SK-N-SH (cell line): ENCODE data around the gene SLC6A9. TPM values are rescaled to one million over a fixed set of nuclear protein-coding genes. Genes with fewer than 3 reads are reported as not detected.

Experiments used
- CTCF ChIA-PET: fragments of 300-600, 350-600 bp; formaldehyde crosslinking; extraction: SDS; loops from one replicate; lab custom pipeline; 2021; lab: Yijun Ruan, JAX
- POLR2A ChIA-PET: fragments of 350-600 bp; sonication (Branson Sonifier 250); formaldehyde crosslinking; extraction: SDS; loops from one replicate; lab custom pipeline; 2020; ENCODE audit warnings: antibody characterized with exemption, inconsistent platforms; lab: Yijun Ruan, JAX
- DNase-seq: peaks from one replicate; pipeline ENCODE4 v3.0.0; 2012
- H2AFZ ChIP-seq: fragments of 200-600 bp; sonication (generic); 2 replicates; pipeline ENCODE4 v1.8.1; 2016; ENCODE audit warnings: antibody characterized with exemption, mild to moderate bottlenecking, low read depth
- H3F3A ChIP-seq: fragments of 200-600 bp; sonication (generic); replicated peaks from 2 replicates; pipeline ENCODE3; 2016; ENCODE audit warnings: antibody characterized with exemption, mild to moderate bottlenecking; ENCODE audit not compliant: insufficient read depth
- H3K27ac ChIP-seq, 2 experiments: fragments of 200-500 bp in 1 of 2; fragments of 200-600 bp in 1 of 2; sonication (Bioruptor generic) in 1 of 2; sonication (generic), shearing (Covaris generic) in 1 of 2; 2 replicates each; pipeline versions ENCODE4 v1.5.1 to v1.6.1; 2014 to 2016; ENCODE audit warnings: low read depth in 2 of 2, inconsistent platforms in 1 of 2, low read length in 1 of 2, mild to moderate bottlenecking in 1 of 2, mixed read lengths in 1 of 2
- H3K27me3 ChIP-seq: fragments of 200-600 bp; sonication (generic), shearing (Covaris generic); 2 replicates; pipeline ENCODE4 v1.6.1; 2016; ENCODE audit warnings: mixed run types; ENCODE audit not compliant: insufficient read depth
- H3K36me3 ChIP-seq, 2 experiments: fragments of 200-500 bp in 1 of 2; fragments of 200-600 bp in 1 of 2; sonication (Bioruptor generic) in 1 of 2; sonication (generic) in 1 of 2; replicated peaks in 1 of 2; 2 replicates each; pipeline versions ENCODE3 to v1.5.1; 2014 to 2016; ENCODE audit warnings: low read length in 1 of 2, mild to moderate bottlenecking in 1 of 2; ENCODE audit not compliant: insufficient read depth in 2 of 2, control insufficient read depth in 1 of 2
- H3K4me1 ChIP-seq, 2 experiments: fragments of 200-500 bp in 1 of 2; fragments of 200-600 bp in 1 of 2; sonication (Bioruptor generic) in 1 of 2; sonication (generic), shearing (Covaris generic) in 1 of 2; 2 replicates each; pipeline versions ENCODE4 v1.5.1 to v1.6.1; 2014 to 2016; ENCODE audit warnings: low read depth in 1 of 2, low read length in 1 of 2, mixed run types in 1 of 2; ENCODE audit not compliant: insufficient read depth in 2 of 2, control insufficient read depth in 1 of 2
- H3K4me2 ChIP-seq: fragments of 200-600 bp; sonication (generic), shearing (Covaris generic); 2 replicates; pipeline ENCODE4 v1.6.1; 2017; ENCODE audit warnings: mixed run types
- H3K4me3 ChIP-seq, 2 experiments: fragments of 200-500 bp in 1 of 2; fragments of 200-600 bp in 1 of 2; sonication (Bioruptor generic) in 1 of 2; sonication (generic), shearing (Covaris generic) in 1 of 2; 2 replicates each; pipeline versions ENCODE4 v1.5.1 to v1.8.1; 2014 to 2016; ENCODE audit warnings: low read depth in 2 of 2, inconsistent platforms in 1 of 2, low read length in 1 of 2, mild to moderate bottlenecking in 1 of 2, mixed read lengths in 1 of 2, moderate library complexity in 1 of 2
- H3K79me2 ChIP-seq: fragments of 200-600 bp; sonication (generic); 2 replicates; pipeline ENCODE4 v1.8.1; 2017; ENCODE audit warnings: mild to moderate bottlenecking; ENCODE audit not compliant: insufficient read depth
- H3K9ac ChIP-seq: fragments of 200-600 bp; sonication (generic); 2 replicates; pipeline ENCODE4 v1.6.1; 2017; ENCODE audit warnings: mixed run types
- H3K9me2 ChIP-seq: fragments of 200-600 bp; sonication (generic); 2 replicates; pipeline ENCODE4 v1.6.1; 2017; ENCODE audit warnings: mixed run types
- H3K9me3 ChIP-seq: fragments of 200-600 bp; sonication (generic); 2 replicates; pipeline ENCODE4 v1.6.1; 2017; ENCODE audit warnings: mixed run types, mild to moderate bottlenecking, moderate library complexity
- H4K20me1 ChIP-seq: fragments of 200-600 bp; sonication (generic); 2 replicates; pipeline ENCODE4 v1.6.1; 2017; ENCODE audit warnings: mild to moderate bottlenecking, mixed run types; ENCODE audit not compliant: insufficient read depth
- ELF1 ChIP-seq: IDR thresholded peaks from 2 replicates; pipeline ENCODE4 v1.4.0; 2012
- EP300 ChIP-seq, 2 experiments: IDR thresholded peaks; 2 replicates each; pipeline versions ENCODE4 v1.4.0 to v1.6.1; 2012; ENCODE audit warnings: borderline replicate concordance in 1 of 2, low read depth in 1 of 2, low read length in 1 of 2
- FOSL2 ChIP-seq: IDR thresholded peaks from 2 replicates; pipeline ENCODE4 v1.4.0; 2012; ENCODE audit warnings: low read depth, mild to moderate bottlenecking, moderate library complexity, borderline replicate concordance
- GABPA ChIP-seq: IDR thresholded peaks from 2 replicates; pipeline ENCODE4 v1.4.0; 2012; ENCODE audit warnings: low read depth, mild to moderate bottlenecking
- GATA2 ChIP-seq: sonication (generic); formaldehyde crosslinking; IDR thresholded peaks from 2 replicates; pipeline ENCODE4 v1.5.0; 2020; ENCODE audit warnings: mild to moderate bottlenecking, missing genetic modification reagents
- RCOR1 ChIP-seq: fragments of 150-350 bp; IDR thresholded peaks from 2 replicates; pipeline ENCODE4 v1.6.1; 2017; ENCODE audit warnings: antibody characterized with exemption, low read length
- RXRA ChIP-seq: IDR thresholded peaks from 2 replicates; pipeline ENCODE4 v1.4.0; 2012; ENCODE audit warnings: low read depth, mild to moderate bottlenecking, borderline replicate concordance
- TCF12 ChIP-seq: IDR thresholded peaks from 2 replicates; pipeline ENCODE4 v1.4.0; 2012
- WGBS: methylation state at CpG from one replicate; pipeline ENCODE4 v1.1.6; 2017; ENCODE audit warnings: low lambda C conversion rate; 5-methylcytosine and 5-hydroxymethylcytosine counted together
- polyA plus RNA-seq, 3 experiments: library from polyadenylated mRNA; depleted of rRNA; stranded (reverse); fragments of >200 nt; gene quantifications; 2 replicates each; pipeline ENCODE4 v1.2.3, GENCODE V29; 2012
- TF ChIP-seq, protein P1 (sequence below): IDR thresholded peaks from 2 replicates; pipeline ENCODE4; 2012
- TF ChIP-seq, protein P2 (sequence below): fragments of 200-600 bp; sonication (generic); IDR thresholded peaks from 2 replicates; pipeline ENCODE4 v1.6.1; 2017; ENCODE audit warnings: antibody characterized with exemption, mild to moderate bottlenecking, moderate library complexity
- TF ChIP-seq, protein P3 (sequence below): fragments of 150-350 bp; IDR thresholded peaks from 2 replicates; pipeline ENCODE4 v1.6.1; 2017; ENCODE audit warnings: antibody characterized with exemption, low read length, low read depth, borderline replicate concordance

SLC6A9 gene
- polyA plus RNA-seq, 1 of the 3 experiments (the other 2 are of a cell fraction): 3.9 TPM

DNA sequence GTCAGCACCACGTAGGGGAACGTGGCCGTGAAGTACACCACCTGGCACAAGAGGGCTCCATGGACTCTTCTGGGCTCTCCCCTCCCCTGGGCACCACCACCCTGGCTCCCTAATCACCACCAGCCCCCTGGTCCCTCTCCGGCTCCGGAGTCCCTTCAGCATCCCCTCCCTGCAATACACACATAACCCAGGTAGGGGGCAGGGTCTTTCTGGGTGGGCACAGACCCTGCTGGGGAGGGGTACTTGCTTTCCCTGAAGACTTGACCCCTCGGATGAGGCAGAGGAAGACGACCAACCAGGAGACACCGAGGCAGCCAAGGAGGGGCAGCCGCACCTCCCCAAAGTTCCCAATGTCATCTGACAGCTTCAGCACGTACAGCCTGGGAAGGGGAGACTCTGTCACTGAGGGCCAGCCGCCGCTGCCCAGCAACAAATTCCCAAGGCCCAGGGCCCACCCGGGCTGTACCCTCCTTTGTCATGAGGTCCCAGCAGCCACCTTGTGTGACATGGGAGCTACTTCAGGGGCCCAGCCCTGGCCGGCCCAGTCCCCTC, 28.6 kb downstream of the SLC6A9 start:
- Histone ChIP-seq H3K36me3 (no peaks in the 10 kb centered on the region), H3K9me2 (no peaks in the 10 kb centered on the region), H3K79me2 (no peaks in the 10 kb centered on the region), H3K9me3 (no peaks in the 10 kb centered on the region), H3K4me2 (no peak overlapping the region), H4K20me1 (no peaks in the 10 kb centered on the region), H3F3A (no peaks in the 10 kb centered on the region), H3K27me3 (no peaks in the 10 kb centered on the region), H3K4me1 (peaks cover 0 to 31% of the 10 kb centered on the region in 2 experiments; a peak in 2 of 4 replicates), H2AFZ (no peak overlapping the region), H3K9ac (no peak overlapping the region), H3K27ac (no peak overlapping the region), H3K4me3 (no peak overlapping the region)
- POLR2A ChIA-PET: interaction anchor here (0.8 kb wide), 1 partner anchor 28 kb away, joined by 3 read pairs; the partner anchor contains the start of gene ATP6V0B
- DNase-seq: peak; percentile 59
- WGBS: 84% methylated on average over 6 of the region's 14 CpGs
- TF ChIP-seq, protein P1, sequence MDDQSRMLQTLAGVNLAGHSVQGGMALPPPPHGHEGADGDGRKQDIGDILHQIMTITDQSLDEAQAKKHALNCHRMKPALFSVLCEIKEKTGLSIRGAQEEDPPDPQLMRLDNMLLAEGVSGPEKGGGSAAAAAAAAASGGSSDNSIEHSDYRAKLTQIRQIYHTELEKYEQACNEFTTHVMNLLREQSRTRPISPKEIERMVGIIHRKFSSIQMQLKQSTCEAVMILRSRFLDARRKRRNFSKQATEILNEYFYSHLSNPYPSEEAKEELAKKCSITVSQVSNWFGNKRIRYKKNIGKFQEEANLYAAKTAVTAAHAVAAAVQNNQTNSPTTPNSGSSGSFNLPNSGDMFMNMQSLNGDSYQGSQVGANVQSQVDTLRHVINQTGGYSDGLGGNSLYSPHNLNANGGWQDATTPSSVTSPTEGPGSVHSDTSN: no peak
- TF ChIP-seq, protein P2, sequence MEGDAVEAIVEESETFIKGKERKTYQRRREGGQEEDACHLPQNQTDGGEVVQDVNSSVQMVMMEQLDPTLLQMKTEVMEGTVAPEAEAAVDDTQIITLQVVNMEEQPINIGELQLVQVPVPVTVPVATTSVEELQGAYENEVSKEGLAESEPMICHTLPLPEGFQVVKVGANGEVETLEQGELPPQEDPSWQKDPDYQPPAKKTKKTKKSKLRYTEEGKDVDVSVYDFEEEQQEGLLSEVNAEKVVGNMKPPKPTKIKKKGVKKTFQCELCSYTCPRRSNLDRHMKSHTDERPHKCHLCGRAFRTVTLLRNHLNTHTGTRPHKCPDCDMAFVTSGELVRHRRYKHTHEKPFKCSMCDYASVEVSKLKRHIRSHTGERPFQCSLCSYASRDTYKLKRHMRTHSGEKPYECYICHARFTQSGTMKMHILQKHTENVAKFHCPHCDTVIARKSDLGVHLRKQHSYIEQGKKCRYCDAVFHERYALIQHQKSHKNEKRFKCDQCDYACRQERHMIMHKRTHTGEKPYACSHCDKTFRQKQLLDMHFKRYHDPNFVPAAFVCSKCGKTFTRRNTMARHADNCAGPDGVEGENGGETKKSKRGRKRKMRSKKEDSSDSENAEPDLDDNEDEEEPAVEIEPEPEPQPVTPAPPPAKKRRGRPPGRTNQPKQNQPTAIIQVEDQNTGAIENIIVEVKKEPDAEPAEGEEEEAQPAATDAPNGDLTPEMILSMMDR: peak; percentile 30
- CTCF ChIA-PET: interaction anchor here (1.3 to 20.6 kb wide), 3 partner anchors 8 to 42 kb away, joined by 4 to 598 read pairs (median 153); partner anchors contain the start of gene SLC6A9

DNA sequence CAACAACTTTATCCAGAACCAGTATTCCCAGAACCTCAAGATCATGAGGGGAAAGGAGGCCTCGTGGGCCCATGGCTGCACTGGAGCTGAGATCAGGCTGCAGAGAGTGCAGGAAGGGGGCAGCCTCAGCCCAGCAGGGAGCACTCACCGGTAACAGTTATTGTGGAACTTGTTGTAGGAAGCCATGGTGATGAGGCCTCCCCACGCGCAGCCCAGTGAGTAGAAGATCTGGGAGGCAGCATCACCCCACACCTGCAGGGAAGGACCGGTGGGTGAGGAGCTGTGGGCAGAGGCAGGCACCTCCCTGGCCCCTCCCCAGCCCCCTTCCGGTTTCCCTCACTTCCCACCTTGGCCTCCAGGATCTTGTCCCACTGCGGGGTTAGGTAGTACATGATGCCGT, 29.1 kb downstream of the SLC6A9 start:
- Histone ChIP-seq H3K27me3 (no peaks in the 10 kb centered on the region), H3K36me3 (no peaks in the 10 kb centered on the region), H2AFZ (no peak overlapping the region), H3K9me3 (no peaks in the 10 kb centered on the region), H3K4me1 (peaks cover 0 to 36% of the 10 kb centered on the region in 2 experiments; a peak in 2 of 4 replicates), H4K20me1 (no peaks in the 10 kb centered on the region), H3K4me2 (no peak overlapping the region), H3K27ac (no peak overlapping the region), H3K9ac (no peak overlapping the region), H3K9me2 (no peaks in the 10 kb centered on the region), H3F3A (no peaks in the 10 kb centered on the region), H3K4me3 (no peak overlapping the region), H3K79me2 (no peaks in the 10 kb centered on the region)
- DNase-seq: no peak
- ChIA-PET POLR2A (no interaction called here), CTCF (interaction anchor here (0.6 to 20.6 kb wide), 5 partner anchors 9 to 238 kb away, joined by 3 to 598 read pairs (median 4); partner anchors contain the start of gene SLC6A9)
- WGBS: 88% methylated on average over 7 of the region's 8 CpGs
- TF ChIP-seq RCOR1 (no peak), ELF1 (no peak), GABPA (no peak), FOSL2 (no peak), EP300 (IDR thresholded peaks at IDR 0.05; ENCODE audit: borderline replicate concordance in 1 of 2, low read depth in 1 of 2, low read length in 1 of 2) (no peak), RXRA (no peak), GATA2 (CRISPR knock-in tag) (no peak), TCF12 (no peak)
- TF ChIP-seq, protein P3, sequence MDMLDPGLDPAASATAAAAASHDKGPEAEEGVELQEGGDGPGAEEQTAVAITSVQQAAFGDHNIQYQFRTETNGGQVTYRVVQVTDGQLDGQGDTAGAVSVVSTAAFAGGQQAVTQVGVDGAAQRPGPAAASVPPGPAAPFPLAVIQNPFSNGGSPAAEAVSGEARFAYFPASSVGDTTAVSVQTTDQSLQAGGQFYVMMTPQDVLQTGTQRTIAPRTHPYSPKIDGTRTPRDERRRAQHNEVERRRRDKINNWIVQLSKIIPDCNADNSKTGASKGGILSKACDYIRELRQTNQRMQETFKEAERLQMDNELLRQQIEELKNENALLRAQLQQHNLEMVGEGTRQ: no peak
